ENCODE data around the gene RAD51B. TPM values are rescaled to one million over a fixed set of nuclear protein-coding genes. Genes with fewer than 3 reads are reported as not detected.

RAD51B gene
- total and polyA plus RNA-seq, 2 of the 13 experiments (the other 11 are each of a cell fraction or from before 2014, with no cell fraction given) = 7.0 to 9.5 TPM

DNA sequence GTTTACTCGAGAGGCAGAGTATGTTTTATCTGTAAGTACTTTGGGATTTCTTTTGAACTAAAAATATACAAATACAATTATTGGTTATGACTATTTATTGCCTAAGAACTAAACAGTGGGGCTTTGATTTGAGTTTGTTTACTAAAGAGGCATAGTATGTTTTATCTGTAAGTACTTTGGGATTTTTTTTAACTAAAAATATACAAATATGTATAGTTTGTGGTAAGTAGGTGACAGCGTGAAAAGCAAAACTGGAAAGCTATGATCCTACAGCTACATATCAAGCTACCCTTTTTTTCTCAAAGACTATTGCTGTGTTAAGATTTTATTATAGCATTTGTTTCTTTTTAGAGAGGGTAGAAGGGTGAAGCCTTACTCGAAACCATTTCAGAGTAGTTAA is 171.0 kb downstream of the RAD51B start (continued):
- TF ChIP-seq ATF7-NPFF (CRISPR knock-in tag; IDR thresholded peaks at IDR 0.05; ENCODE audit: low read depth) (no peak), GATA4 (IDR thresholded peaks at IDR 0.05; ENCODE audit: borderline replicate concordance, low read depth) (no peak), BCL6 (CRISPR knock-in tag; IDR thresholded peaks at IDR 0.05) (no peak), HOXA5 (CRISPR knock-in tag; IDR thresholded peaks at IDR 0.05) (no peak)

DNA sequence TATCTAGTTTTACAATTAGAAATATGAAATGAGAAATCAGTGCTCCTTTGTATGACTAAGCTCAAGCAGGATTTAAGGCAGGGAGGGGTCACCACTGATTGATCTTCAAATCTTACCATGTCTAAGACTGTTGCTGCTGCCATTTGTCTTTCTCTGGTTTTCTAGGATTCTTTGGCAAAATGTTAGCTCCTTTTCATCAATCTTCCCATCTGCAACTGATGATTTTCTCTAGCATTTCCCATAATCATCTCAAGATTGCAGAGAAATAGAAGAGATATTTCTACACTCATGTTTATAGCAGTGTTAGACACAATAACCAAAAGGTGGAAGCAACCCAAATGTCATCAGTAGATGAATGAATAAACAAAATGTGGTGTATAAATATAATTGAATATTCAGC is 175.0 kb downstream of the RAD51B start:
- TF ChIP-seq ZFP82 (CRISPR knock-in tag; IDR thresholded peaks at IDR 0.05; ENCODE audit: borderline replicate concordance) = no peak
- no peak for TF ChIP-seq RNF2 (conservative IDR thresholded peaks at IDR 0.05; ENCODE audit: low read depth)
- no peak for TF ChIP-seq RARA (CRISPR knock-in tag; IDR thresholded peaks at IDR 0.05)
- no peak for TF ChIP-seq MIXL1 (CRISPR knock-in tag; IDR thresholded peaks at IDR 0.05)
- TF ChIP-seq KDM5B (CRISPR knock-in tag; IDR thresholded peaks at IDR 0.05; ENCODE audit: borderline replicate concordance) = no peak
- TF ChIP-seq, protein P1, sequence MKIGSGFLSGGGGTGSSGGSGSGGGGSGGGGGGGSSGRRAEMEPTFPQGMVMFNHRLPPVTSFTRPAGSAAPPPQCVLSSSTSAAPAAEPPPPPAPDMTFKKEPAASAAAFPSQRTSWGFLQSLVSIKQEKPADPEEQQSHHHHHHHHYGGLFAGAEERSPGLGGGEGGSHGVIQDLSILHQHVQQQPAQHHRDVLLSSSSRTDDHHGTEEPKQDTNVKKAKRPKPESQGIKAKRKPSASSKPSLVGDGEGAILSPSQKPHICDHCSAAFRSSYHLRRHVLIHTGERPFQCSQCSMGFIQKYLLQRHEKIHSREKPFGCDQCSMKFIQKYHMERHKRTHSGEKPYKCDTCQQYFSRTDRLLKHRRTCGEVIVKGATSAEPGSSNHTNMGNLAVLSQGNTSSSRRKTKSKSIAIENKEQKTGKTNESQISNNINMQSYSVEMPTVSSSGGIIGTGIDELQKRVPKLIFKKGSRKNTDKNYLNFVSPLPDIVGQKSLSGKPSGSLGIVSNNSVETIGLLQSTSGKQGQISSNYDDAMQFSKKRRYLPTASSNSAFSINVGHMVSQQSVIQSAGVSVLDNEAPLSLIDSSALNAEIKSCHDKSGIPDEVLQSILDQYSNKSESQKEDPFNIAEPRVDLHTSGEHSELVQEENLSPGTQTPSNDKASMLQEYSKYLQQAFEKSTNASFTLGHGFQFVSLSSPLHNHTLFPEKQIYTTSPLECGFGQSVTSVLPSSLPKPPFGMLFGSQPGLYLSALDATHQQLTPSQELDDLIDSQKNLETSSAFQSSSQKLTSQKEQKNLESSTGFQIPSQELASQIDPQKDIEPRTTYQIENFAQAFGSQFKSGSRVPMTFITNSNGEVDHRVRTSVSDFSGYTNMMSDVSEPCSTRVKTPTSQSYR (CRISPR knock-in tag; IDR thresholded peaks at IDR 0.05; ENCODE audit: borderline replicate concordance) = no peak
- TF ChIP-seq, protein P2, sequence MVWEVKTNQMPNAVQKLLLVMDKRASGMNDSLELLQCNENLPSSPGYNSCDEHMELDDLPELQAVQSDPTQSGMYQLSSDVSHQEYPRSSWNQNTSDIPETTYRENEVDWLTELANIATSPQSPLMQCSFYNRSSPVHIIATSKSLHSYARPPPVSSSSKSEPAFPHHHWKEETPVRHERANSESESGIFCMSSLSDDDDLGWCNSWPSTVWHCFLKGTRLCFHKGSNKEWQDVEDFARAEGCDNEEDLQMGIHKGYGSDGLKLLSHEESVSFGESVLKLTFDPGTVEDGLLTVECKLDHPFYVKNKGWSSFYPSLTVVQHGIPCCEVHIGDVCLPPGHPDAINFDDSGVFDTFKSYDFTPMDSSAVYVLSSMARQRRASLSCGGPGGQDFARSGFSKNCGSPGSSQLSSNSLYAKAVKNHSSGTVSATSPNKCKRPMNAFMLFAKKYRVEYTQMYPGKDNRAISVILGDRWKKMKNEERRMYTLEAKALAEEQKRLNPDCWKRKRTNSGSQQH (CRISPR knock-in tag; IDR thresholded peaks at IDR 0.05; ENCODE audit: low read depth) = no peak
- TF ChIP-seq TBX3 (IDR thresholded peaks at IDR 0.05; ENCODE audit: borderline replicate concordance) = no peak
- TF ChIP-seq, protein P3, sequence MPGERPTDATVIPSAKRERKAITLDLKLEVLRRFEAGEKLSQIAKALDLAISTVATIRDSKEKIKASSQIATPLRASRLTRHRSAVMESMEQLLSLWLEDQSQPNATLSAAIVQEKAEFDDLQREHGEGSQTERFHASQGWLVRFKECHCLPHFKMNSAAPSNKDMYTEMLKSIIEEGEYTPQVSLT (CRISPR knock-in tag; IDR thresholded peaks at IDR 0.05; ENCODE audit: borderline replicate concordance, low read depth) = no peak
- TF ChIP-seq ISL2 (CRISPR knock-in tag; IDR thresholded peaks at IDR 0.05) = no peak
- no peak for TF ChIP-seq ZC3H4 (CRISPR knock-in tag; IDR thresholded peaks at IDR 0.05; ENCODE audit: borderline replicate concordance)
- no peak for TF ChIP-seq MTA1 (CRISPR knock-in tag; IDR thresholded peaks at IDR 0.05; ENCODE audit: borderline replicate concordance)
- ChIA-PET POLR2A (no interaction called here), CTCF (ENCODE audit: low intra/inter-chr PET ratio, low total read pairs) (no interaction called here)
- Histone ChIP-seq H3K79me2 (ENCODE audit: insufficient read depth, low read length) (no peaks in the 10 kb centered on the region), H3K36me3 (replicated peaks in 1 of 2; ENCODE audit: control insufficient read depth in 1 of 2, insufficient read depth in 2 of 2, low read length in 2 of 2) (no peaks in the 10 kb centered on the region), H3K4me2 (ENCODE audit: low read depth, low read length) (no peak overlapping the region), H3K4me1 (ENCODE audit: insufficient read depth, low read length) (peaks cover 11% of the 10 kb centered on the region), H3K4me3 (replicated peaks in 1 of 3; ENCODE audit: insufficient read depth in 1 of 3, low read depth in 2 of 3, low read length in 3 of 3) (no peak overlapping the region), H3K9me3 (ENCODE audit: low read length) (no peaks in the 10 kb centered on the region), H2AFZ (ENCODE audit: low read length) (no peak overlapping the region), H3K27me3 (ENCODE audit: control insufficient read depth in 1 of 2, insufficient read depth in 2 of 2, low read length in 2 of 2) (no peaks in the 10 kb centered on the region), H3K27ac (ENCODE audit: extremely low read length, insufficient read depth, low read length) (no peak overlapping the region), H4K20me1 (ENCODE audit: insufficient read depth, low read length) (no peaks in the 10 kb centered on the region), H3K9ac (ENCODE audit: insufficient read depth, low read depth, low read length) (no peak overlapping the region)
- intact Hi-C loops (cut with micrococcal nuclease; ENCODE audit: unreplicated experiment) (no loop called here), in situ Hi-C loops (cut with HindIII; ENCODE audit: extremely low pct_ligation_motif_present, low pct_unique_long_range_greater_than_20kb) (no loop called here)
- BruUV-seq (replicated peaks) = no TSS peak
- ATAC-seq (no peak), FAIRE-seq (no peak), DNase-seq (ENCODE audit: low spot score) (no peak)

Data from HepG2 (cell line).